Measurements from ENCODE around the gene ELAVL3.

DNA sequence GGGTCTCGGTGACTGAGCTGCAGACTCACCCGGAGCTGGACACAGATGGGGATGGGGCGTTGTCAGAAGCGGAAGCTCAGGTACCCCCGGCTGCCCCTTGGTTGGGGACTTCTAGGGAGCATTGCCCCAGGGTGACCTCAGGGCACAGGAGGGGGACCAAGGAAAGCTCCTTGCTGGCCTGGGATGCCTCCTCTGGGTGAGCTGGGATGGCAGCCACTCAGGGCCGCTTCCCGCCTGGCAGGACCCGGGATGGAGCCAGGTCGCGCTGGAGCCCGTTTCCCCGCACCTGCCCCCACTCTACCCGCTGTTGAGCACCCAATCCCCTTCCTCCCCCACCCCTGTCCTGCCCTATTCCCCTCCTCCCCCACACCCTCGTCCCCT is 34.6 kb downstream of the ELAVL3 start:
- TF ChIP-seq CTCF (conservative IDR thresholded peaks at IDR 0.05 in 1 of 2, IDR thresholded peaks at IDR 0.05 in 1 of 2; ENCODE audit: low read depth in 1 of 2, low read length in 2 of 2) = no peak
- TF ChIP-seq EZH2 (IDR thresholded peaks at IDR 0.05; ENCODE audit: low read length, missing control alignments) = no peak
